ENCODE measurements around the gene DOP1A.

DNA sequence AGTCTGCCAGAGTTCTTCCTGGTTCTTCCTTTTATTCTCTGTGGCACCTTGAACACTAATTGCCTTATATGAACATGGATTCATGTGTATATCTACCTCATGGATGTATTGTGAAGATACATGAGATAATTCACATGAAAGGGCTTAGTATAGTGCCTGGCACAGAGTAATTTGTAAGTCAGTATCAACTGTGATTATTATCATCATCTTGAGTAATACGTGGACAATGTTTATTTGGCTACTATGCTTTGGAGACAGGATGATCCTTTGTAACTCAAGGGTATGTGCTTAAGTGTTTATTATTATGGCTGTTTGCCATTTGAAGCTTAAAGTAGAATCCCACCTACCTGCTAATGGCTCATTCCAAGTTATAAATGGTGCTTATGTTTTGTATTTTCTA lies 16.0 kb downstream of the DOP1A start:
- no peak for TF ChIP-seq FOXP2 (optimal IDR thresholded peaks at IDR 0.05; ENCODE audit: borderline replicate concordance, extremely low read depth, extremely low read length, insufficient read depth)
- no peak for TF ChIP-seq POLR2AphosphoS5 (IDR thresholded peaks at IDR 0.05; ENCODE audit: low read depth, low read length)
- TF ChIP-seq SIN3A (IDR thresholded peaks at IDR 0.05; ENCODE audit: borderline replicate concordance, insufficient read depth, low read length) = no peak
